IPS-NIHi11 (cell line): Measurements from ENCODE around the gene HLA-DQA2.
"Not testable (repeated sequence)": the region's sequence is repeated elsewhere in the genome, so short reads cannot be mapped to it uniquely, and the experiment has no call there.

Source experiments
- DNase-seq: peaks from one replicate; pipeline ENCODE4 v3.0.0; 2012; ENCODE audit warnings: mixed read lengths, low spot score

The HLA-DQA2 gene

DNA sequence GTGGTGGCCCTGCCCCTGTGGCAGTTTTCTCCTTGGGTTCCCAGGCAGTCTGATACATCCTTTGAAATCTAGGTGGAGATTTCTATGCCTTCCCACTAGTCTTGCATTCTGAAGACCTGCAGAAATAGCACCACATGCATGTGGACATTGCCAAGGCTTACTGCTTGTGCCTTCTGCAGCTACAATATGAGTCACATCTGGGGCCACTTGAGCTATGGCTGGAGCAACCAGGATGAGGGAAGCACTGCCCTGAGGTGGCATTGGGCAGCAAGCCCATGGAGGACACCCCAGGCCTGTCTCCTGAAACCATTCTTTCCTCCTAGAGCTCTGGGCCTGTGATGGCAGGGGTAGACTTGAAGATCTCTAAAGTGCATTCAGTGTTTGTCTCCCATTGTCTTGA lies 37.8 kb downstream of the HLA-DQA2 start:
- DNase-seq, result no peak

- DNase-seq, result not testable (repeated sequence)
Measured at GRCh38 chr6:32782923-32783322, 41.7 kb downstream of the HLA-DQA2 start.

- DNase-seq, result peak; percentile 63
Measured at GRCh38 chr6:32785781-32786533, 44.8 kb downstream of the HLA-DQA2 start.

DNA sequence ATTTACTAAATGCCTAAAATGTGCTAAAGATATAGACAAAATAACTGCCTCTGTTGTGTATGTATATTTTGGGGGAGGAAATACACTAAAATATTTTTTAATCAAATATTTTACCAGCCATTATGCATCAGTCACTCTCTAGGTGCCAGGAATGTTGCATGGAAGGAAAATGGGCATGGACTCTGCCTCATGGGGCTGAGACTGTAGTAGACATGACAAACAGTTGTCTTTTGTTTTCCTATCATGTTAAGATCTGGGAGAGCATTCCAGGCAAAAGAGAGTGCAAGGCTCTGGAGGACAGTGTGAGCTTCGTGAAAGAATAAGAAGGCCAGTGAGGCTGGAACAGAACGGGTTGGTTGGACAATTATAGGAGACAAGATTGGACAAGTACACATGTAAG lies 49.1 kb downstream of the HLA-DQA2 start:
- DNase-seq, result no peak

DNA sequence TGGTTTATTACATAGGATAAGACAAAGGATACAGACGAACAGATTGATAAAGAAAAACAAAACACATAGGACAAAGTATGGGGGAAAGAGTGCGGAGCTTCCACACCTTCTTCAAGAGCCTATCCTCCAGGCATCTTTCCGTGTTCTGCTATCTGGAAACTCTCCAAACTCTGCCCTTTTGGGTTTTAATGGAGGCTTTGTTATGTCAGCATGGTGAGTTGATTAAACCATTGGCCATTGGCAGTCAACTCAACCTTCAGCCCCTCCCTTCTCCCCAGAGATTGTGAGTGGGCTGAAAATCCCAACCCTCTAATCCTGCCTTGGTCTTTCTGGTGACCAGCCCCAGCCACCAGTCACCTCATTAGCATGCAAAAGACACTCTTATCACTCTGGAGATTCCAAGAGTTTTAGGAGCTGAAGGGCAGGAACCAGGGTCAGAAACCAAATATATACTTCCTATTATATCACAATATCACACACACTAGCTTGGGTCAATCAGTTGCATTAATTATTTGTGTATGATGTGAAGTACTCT lies 51.8 kb downstream of the HLA-DQA2 start:
- no peak for DNase-seq

GRCh38 chr6:32794510-32794909 lies 53.3 kb downstream of the HLA-DQA2 start:
- DNase-seq, result no peak
